GM19468 (cell line): ENCODE results near the gene ZBTB7C.

ENCODE experiments used
- ATAC-seq: cut with Tn5 transposase; IDR thresholded peaks from one replicate; pipeline ENCODE4 v1.9.1; 2021; ENCODE audit warnings: mild to moderate bottlenecking, moderate library complexity, moderate number of reproducible peaks; ENCODE audit not compliant: unreplicated experiment; ENCODE audit errors: extremely low read depth

ZBTB7C gene

DNA sequence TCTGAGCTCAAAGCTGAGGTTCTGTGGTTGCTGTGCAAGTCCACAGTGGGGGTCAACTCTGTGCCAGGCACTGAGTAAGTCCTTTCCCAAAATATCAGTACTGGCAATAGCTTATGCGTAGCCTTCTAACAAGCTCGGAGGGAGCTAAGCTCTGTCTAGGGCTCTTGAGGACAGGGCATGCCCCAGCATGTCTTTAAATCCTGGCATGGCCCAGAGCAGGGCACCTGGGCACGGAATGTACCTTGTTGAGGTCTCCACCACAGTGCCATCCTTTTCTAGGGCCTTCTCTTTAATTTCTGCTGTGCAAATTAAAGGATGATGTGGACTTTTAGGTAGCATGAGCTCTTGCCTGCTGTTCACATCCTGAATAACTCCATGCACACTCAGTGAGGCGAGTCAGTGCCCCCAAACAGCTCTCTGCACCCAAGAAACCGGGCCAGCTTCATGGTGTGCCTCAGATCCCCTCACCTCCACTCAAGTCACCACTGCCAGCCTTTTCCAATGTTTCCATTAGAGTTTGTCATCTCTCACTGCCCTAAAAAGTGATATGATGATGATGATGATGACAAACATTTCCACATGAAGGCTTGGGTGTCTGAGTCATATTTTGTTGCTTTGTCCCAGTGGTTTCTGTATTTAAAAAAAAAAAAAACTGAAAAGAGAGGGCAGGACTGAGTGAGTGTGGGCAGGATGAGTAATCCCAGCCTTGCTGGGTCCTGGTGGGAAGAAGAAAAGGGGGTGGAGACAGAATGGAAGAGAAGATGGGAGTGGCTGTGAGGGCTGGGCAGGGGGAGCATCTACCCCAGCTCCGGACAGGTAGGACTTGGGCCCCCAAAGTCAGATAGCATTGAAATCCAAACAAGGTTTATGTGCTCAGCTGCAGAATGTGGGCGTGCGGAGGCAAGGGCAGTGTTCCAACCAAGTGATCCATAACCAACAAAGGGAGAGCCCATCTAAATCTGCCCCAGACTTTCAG, 78.9 kb downstream of the ZBTB7C start:
- ATAC-seq = no peak

DNA sequence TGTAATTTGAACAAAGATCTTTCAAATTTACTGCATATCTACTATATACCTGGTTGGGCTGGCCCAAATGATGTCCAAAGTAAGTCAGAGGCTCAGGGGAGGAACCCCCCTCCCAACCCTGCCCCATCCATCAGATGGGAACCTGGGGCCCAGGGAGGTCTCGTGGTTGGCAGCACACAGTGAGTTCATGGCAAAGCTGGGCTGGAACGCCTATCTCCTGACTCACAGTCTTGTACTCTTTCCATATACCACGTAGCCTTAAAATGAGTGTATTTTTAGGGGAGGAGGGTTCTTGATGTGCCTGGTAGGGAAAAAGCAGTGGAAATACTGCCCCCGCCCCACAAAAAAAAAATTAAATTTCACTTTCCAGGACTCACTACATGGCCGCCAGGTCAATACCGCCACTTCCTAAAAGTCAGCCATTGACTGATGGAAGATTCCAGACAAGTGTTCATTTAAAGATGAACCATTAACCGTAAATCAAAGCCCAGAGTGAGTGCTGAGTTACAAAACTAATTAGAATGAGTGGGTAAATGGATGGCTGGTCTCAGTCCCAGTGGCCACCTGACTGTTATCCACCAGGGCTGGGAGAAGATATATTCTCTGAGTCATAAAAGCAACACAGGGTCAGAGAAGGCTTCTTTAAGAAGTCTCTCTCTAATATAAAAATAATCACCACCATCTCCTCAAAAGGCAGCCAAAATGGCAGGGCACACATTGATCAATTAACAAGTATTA, 80.5 kb downstream of the ZBTB7C start:
- ATAC-seq = no peak

DNA sequence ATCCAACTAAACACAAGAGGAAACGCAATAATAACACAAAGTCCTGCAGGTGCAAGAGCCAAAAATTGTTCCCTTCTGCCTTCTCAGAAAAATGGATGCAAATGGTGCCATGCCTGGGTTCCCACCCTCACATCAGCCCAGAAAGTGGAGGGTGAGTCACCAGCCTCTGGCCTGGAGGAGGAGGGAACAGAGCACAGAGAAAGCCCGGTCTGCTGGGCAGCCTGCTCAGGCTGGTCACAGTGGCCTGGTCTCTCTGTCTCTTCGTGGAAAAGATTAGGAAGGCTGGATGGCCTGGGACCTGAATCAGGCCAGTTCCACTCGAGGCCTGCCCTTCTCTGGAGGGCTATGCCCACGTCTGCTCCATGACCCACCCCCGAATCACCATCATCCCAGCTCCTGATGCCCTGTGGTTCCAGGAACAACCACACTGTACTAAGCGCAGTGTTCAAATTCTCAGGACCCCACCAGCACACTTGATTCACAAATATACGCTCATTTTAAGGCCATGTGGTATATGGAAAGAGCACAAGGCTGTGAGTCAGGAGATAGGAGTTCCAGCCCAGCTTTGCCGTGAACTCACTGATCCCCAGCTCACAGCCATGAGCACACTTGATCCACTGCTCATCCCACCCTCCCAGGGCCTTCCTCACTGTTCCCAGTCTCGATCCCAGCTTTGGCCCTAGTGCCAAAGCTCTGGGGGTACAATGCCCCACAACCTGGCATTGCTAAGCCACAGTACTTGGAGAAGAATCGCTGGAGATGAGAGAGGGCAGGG, 82.1 kb downstream of the ZBTB7C start:
- ATAC-seq = no peak

DNA sequence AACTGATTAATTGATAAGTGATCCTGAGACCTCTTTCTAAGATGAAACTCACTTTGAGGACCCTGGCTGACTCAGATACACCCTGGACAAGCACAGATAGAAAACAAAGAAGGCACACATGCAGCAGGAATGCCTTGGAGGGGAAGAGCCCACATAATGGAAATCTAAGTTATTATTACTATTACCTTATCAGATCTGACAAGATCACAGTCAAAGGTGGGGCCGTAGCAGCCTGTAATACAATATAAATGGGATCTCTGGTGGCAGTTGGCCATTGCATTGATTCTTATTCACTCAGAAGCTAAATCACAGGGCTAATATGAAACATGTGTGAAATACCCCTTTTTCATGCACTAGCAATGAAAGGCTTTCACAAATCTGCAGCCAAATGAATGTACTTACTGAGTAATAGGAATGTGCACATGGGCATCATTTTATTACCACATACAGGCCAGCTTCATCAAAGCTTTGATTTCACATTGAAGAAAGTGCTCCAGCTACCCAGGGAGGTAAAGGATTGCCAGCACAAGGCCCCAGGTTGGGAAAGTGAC, 84.0 kb downstream of the ZBTB7C start:
- ATAC-seq = no peak

DNA sequence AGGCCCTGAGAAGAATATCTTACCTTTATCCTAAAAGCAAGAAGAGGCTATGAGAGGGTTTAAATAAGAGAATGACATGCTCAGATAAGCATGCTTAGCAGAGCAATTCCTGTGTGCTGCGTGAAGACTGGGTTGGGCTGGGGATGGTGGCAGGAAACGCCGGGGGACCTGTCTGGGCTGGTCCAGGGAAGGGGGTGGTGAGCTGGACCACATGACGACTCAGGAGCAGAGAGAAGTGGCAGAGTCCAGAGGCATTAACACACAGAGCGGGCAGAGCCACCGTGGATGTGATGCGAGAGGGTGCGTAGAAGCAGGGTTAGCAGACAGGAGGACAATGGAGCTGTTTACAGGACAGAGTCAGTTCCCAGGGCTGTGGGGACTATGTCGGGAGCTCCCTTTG, 84.5 kb downstream of the ZBTB7C start:
- no peak for ATAC-seq

DNA sequence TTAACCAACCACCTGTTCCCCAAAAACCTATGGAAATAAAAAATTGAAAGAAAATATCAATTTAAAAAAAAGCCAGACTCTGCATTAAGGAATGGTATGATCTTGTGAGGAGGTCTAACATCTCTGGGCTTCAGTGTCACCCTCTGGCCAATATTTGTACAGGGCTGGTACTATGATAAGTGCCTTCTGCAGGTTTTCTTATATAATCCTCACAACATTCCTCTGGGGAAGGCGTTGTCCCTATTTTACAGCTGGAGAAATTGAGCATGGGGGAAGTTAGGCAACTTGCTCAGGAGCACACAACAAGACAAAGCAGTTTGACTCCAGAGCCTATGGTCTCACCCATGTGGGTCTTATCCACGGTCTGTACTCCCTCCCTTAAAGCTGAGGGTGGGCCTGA, 86.0 kb downstream of the ZBTB7C start:
- ATAC-seq = no peak

DNA sequence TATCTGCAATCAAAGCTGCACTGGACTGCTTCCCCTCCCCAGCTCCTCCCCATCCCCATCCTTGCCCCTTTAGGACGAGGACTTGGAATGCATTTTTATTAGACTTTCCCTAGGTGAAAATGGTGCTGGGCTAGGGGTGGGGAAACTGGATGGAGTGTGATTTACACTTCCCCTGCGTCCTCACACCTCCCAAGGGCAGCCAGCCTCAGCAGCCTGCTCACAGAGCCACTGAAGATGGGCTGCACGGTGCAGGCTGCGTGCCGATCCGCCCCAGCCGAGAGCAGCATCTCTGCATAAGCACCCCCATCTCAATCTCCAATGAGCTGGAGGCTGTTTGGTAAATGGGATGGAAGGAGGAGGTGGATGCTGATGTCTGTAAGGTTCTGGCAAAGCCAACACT, 87.6 kb downstream of the ZBTB7C start:
- ATAC-seq = no peak

DNA sequence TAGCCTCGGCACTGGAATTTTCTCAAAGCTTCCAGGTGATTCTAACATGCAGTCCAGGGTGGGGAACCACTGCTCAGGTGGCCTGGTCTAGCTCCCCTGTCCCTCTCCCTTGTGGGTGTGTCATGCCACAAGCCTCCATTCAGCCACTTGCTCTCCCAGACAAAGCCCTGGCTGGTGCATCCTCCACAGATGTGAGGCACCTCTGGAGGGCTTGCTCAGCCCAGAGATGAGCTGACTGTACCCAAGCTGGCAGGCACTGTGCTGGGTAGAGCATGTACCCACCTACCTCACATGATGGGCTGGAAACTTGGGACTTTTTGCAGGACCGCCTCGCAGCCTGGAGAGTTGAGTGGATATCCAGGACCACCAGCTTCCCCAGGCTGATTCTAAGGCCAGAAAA, 88.1 kb downstream of the ZBTB7C start:
- ATAC-seq = no peak

DNA sequence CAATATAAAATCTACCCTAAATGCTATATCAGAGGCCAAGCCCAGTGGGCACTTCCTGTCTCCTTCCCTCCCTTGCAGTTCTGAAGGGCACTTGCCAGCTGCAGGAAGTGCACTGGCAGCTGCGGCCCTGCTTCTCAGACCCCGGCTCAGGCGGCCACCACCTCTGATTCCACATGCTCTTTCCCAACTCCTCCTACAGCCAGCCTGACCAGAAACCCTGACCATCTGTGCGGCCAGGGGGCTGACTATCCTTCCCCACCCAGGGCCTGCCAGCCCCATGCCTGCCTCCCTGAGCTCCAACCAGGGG, 88.6 kb downstream of the ZBTB7C start:
- ATAC-seq = no peak

DNA sequence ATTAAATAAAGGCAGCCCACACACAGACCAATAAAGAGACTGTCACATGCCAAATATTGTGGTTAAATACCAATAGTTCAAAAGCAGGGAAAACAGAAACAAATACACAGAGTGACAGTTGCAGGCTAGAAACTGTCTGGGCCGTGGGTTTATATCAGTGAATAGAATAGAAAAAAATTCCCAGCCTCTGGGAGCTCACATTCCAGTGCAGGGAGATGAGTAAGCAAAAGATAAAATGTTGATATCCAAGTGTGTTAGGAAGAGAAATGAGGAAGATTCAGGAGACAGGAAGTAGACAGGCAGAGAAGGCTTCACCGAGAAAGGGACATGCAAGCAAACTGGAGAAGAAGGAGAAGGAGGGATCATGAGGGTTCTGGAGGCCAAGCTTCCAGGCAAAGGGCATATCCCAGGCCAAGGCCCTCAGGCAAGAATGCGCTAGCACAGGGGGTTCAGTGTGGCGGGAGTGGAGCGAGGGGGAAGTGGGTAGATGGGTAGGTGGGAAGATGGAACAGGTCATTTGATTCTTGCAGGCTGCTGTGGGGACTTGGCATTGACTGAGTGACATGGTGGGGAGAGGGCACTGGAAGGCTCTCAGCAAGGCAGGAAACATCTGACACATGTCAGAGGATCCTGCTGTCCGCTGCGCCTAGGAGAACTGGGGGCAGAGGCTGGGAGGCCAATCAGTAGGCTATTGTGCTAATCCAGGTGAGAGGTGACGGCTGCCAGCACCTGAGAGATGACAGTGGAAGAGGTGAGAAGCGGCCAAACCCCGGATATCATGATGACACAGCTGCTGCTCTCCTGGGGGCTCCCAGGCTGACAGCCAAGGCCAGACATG, 89.2 kb downstream of the ZBTB7C start:
- no peak for ATAC-seq

DNA sequence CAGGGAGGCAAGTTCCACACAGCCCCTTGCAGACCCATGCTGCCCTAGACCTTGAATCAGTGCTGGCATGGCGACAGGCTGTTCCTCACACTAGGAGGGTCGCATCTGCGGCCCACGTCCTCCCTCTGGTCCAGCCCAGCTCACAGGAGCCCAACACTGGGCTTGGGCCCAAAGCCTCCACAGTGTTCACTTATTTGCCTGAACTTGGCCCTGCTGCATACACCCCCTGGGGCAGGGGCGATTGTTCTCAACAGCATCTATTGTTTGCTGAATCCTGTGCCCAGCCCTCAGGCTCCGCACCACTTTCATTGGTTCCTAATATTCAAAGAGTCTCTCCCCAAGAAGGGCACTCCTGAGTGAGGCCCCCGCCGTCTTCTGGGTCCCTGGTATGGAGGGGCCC, 90.7 kb downstream of the ZBTB7C start:
- no peak for ATAC-seq

DNA sequence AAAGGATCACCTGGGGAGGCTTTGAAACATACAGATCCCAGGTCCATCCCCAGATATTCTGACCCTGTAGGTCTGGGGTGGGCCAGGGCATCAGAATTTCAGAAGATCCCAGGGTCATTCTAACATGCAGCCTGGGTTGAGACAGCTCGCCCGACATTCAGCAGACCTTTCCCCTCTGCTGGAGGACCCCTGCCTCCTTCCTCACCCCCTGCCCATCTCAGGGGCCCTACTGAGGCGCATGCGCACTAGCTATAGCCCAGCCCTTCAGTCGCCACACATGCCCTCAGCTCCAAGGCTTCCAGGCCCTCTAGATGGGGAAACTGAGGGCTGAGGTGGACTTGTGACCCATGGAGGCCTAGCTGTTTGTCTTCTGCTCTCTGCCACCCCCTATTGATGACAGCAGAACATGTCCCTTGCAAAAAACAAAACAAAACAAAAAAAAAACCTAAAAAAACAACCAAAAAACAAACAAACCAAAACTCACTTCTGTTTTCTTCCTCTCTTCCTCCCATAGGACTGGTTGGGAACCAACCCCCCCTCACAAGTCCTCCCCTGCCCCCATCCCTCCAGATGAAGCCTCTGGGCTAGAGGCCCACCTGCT, 91.3 kb downstream of the ZBTB7C start:
- no peak for ATAC-seq

DNA sequence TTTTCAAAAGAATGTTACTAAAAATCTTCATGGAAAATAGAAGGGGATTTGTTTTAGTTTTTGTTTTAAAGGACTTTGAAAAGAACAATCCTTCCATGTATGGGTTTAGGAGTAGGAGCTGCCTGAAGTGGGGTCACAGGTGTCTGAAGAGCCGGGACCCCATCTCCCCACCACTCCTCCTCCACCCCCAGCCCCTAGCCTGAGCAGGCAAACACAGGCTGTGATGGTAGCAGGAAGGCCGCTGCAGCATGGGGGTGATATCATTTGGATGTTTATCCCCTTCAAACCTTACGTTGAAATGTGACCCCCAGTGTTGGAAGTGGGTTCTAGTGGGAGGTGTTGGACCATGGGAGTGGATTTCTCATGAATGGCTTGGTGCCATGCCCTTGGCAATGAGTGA, 93.0 kb downstream of the ZBTB7C start:
- ATAC-seq = no peak

DNA sequence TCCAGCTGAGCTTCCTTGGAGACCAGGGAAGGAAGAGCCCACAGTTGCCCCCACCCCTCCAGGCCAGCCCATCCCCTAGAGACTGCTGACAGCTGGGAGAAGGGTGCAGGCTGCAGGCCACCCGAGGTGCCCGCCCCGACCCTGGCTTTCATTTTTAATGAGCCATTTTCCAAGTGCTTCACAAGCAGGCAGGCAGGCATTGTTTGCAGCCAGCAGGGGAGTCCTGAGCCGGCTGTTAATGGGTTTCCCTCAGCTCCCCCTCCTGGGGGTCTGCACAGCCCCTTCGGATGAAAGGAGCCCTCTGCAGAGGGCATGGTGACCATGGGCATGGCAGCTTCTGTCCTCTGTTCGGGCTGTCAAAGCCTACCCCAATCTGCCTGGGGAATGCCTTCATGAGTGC, 94.5 kb downstream of the ZBTB7C start:
- no peak for ATAC-seq

DNA sequence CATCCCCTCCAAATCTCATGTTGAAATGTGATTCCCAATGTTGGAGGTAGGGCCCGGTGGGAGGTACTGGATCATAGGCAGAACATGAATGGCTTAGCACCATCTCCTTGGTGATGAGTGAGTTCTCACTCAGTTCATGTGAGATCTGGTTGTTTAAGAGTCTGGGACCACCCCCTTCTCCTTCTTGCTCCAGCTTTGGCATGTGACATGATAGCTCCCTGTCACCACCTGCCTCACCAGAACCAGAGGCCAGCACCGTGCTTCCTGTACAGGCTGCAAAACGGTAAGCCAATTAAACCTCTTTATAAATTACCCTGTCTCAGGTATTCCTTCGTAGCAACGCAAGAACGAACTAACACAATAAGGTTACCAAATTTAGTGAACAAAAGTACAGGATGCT, 95.4 kb downstream of the ZBTB7C start:
- no peak for ATAC-seq

DNA sequence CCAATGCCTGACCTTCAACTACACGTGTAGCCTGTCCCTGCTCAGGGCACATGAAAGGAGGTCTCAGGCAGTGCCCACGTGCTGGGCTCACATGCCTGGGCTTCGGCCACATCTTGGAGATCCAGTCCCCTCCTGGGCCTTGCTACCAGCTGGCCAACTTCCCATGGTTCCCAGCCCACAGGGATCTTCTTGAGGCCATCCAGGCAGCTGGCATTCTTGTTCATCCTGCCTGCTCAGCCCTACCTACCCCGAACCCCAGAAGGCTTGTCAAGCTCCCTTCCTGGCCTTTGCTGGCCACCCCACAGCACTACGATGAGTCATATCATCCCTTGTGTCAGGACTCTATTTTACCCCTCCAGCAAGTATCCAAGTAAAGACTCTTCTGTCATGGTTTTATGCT, 97.1 kb downstream of the ZBTB7C start:
- ATAC-seq = no peak

DNA sequence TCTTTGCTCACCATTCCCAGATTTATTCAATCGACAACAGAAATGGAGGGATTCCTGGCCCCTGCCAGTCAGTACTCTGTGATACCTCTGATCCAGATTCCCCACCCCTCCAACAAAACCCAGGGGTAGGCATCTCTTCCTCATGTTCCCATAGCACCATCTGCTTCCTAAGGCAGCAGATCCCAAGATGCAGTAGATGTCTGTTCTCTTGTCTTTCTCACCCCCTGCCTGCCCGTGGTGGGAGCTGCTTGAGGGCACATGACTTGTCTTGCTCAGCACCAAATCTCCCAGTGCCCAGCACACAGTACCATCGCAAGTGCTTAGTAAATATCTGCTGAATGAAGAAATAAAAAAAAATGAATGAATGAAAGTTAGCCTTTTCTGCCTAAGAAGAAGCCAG, 98.2 kb downstream of the ZBTB7C start:
- no peak for ATAC-seq

DNA sequence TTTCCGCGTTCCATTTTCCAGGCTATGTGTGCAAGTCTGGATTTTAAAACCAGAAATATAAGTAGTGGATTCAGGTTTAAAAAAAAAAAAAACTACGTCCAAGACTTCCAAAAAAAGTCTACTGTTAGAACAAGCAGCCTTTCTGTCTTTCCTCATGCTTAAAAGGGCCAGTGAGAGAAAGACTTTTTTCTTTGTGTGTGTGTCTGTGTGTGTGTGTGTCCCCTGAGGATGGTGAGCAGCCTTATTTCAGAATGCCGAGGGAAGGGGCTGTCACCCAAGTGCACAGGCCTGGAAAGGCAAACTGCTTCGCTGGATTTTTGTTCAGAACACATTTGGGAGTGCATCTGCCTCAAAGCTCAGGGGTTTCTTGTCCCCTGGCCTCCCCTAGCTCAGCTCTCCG, 98.8 kb downstream of the ZBTB7C start:
- no peak for ATAC-seq
